HUES64 (cell line): ENCODE results near the gene DAPK3.

ENCODE experiments used
- H3K27ac ChIP-seq: 2 replicates; pipeline ENCODE4 v1.7.0; 2013; ENCODE audit warnings: low read depth, low read length, inconsistent platforms
- H3K27me3 ChIP-seq: 2 replicates; pipeline ENCODE4 v1.6.1; 2013; ENCODE audit warnings: mild to moderate bottlenecking, low read length; ENCODE audit not compliant: insufficient read depth
- H3K36me3 ChIP-seq: 2 replicates; pipeline ENCODE4 v1.6.1; 2013; ENCODE audit warnings: mild to moderate bottlenecking, low read length; ENCODE audit not compliant: insufficient read depth
- H3K4me1 ChIP-seq: 2 replicates; pipeline ENCODE4 v1.6.1; 2013; ENCODE audit warnings: mild to moderate bottlenecking, low read length, moderate library complexity; ENCODE audit not compliant: insufficient read depth
- H3K4me3 ChIP-seq: 2 replicates; pipeline ENCODE4 v1.5.1; 2013; ENCODE audit warnings: mild to moderate bottlenecking, low read length, moderate library complexity
- H3K9ac ChIP-seq: 2 replicates; pipeline ENCODE4 v1.6.1; 2013; ENCODE audit warnings: mild to moderate bottlenecking, low read depth, low read length
- H3K9me3 ChIP-seq: 2 replicates; pipeline ENCODE4 v1.6.1; 2013; ENCODE audit warnings: low read depth, low read length; ENCODE audit not compliant: insufficient read depth
- WGBS: fragments of 150-250, 120-280 bp; methylation state at CpG from one replicate; pipeline ENCODE4 v1.1.7; 2013; ENCODE audit warnings: missing lambda C conversion rate; 5-methylcytosine and 5-hydroxymethylcytosine counted together

DAPK3 gene

GRCh38 chr19:3923096-3923758 lies 47.7 kb downstream of the DAPK3 start:
- no peaks in the 10 kb centered on the region for H3K27me3 ChIP-seq
- no peak overlapping the region for H3K9ac ChIP-seq
- H3K9me3 ChIP-seq = no peaks in the 10 kb centered on the region
- H3K36me3 ChIP-seq = peaks cover 33% of the 10 kb centered on the region
- H3K27ac ChIP-seq = no peak overlapping the region
- H3K4me1 ChIP-seq = no peaks in the 10 kb centered on the region
- H3K4me3 ChIP-seq = no peak overlapping the region

GRCh38 chr19:3919793-3920192 lies 51.1 kb downstream of the DAPK3 start:
- Histone ChIP-seq H3K27ac (no peak overlapping the region), H3K27me3 (no peaks in the 10 kb centered on the region), H3K36me3 (peaks cover 36% of the 10 kb centered on the region), H3K9me3 (no peaks in the 10 kb centered on the region), H3K4me3 (no peak overlapping the region), H3K4me1 (no peaks in the 10 kb centered on the region), H3K9ac (no peak overlapping the region)
- WGBS = 96% methylated on average over 8 of the region's 8 CpGs

GRCh38 chr19:3916033-3916432 lies 54.9 kb downstream of the DAPK3 start:
- 95% methylated on average over 4 of the region's 5 CpGs for WGBS

GRCh38 chr19:3914199-3914598 lies 56.7 kb downstream of the DAPK3 start:
- Histone ChIP-seq H3K4me3 (no peak overlapping the region), H3K36me3 (peaks cover 44% of the 10 kb centered on the region), H3K9me3 (peaks cover 9% of the 10 kb centered on the region), H3K9ac (no peak overlapping the region), H3K27ac (no peak overlapping the region), H3K27me3 (no peaks in the 10 kb centered on the region), H3K4me1 (no peaks in the 10 kb centered on the region)
- 91% methylated on average over 7 of the region's 9 CpGs for WGBS

More at GRCh38 chr19:3916033-3916432, 54.9 kb downstream of the DAPK3 start:
- no peaks in the 10 kb centered on the region for H3K27me3 ChIP-seq
- no peaks in the 10 kb centered on the region for H3K9me3 ChIP-seq
- no peaks in the 10 kb centered on the region for H3K4me1 ChIP-seq
- no peak overlapping the region for H3K27ac ChIP-seq
- H3K36me3 ChIP-seq = peaks cover 38% of the 10 kb centered on the region
- no peak overlapping the region for H3K9ac ChIP-seq
- H3K4me3 ChIP-seq = no peak overlapping the region

GRCh38 chr19:3910105-3910504 lies 60.8 kb downstream of the DAPK3 start:
- H3K4me1 ChIP-seq = no peaks in the 10 kb centered on the region
- no peak overlapping the region for H3K9ac ChIP-seq
- no peak overlapping the region for H3K4me3 ChIP-seq
- no peak overlapping the region for H3K27ac ChIP-seq
- 95% methylated on average over 1 of the region's 1 CpG for WGBS
- H3K27me3 ChIP-seq = no peaks in the 10 kb centered on the region
- peaks cover 49% of the 10 kb centered on the region for H3K36me3 ChIP-seq
- H3K9me3 ChIP-seq = peaks cover 9% of the 10 kb centered on the region
